Retina (tissue), 1 donor: Measurements from ENCODE around the gene IGF2BP3.
"Not testable (repeated sequence)": the region's sequence is repeated elsewhere in the genome, so short reads cannot be mapped to it uniquely, and the experiment has no call there.

Experiments used
- DNase-seq: peaks from one replicate; pipeline ENCODE4 v3.0.0-alpha.2; 2016

IGF2BP3 gene

DNA sequence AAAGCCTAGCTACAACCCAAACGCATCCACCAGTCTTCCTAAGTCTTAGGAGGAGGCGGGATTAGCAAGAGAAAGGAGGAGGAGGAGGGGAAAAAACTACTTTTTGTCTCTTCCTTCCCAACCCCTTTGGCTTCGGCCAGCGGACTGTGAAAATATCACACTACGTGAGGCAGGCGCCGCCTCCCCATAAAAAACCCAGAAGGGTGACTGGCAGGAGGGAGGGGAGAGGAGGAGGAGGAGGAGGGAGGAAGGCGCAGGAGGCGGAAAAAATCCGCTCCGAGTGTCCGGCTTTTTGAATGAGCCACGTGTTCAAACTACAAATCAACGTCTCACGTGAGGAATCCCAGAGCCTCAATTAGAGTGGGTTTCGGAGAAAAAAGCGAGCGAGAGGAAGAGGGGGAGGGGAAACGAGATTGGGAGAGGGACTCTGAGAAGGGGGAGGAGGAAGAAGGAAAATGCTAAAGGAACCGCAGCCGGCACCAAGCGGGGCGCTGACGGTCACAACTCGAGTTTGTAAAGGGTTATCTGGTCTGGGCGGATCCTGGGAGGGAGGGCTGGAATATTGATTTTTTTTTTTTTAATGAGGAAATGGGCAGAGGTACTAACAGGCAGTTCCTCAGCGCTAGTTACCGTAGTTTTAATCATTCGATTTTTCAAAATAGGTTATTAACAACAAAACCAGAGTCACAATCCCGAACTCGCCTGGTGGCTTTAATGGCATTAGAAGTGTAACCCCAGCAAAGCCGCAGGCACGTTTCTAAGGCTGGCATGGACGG, at the start of gene IGF2BP3:
IGF2BP3 (minus strand) TSS at position 162 of the 776 bp plus-strand sequence. CDS start 381 bp downstream, outside the sequence.
- peak; percentile 94 for DNase-seq

DNA sequence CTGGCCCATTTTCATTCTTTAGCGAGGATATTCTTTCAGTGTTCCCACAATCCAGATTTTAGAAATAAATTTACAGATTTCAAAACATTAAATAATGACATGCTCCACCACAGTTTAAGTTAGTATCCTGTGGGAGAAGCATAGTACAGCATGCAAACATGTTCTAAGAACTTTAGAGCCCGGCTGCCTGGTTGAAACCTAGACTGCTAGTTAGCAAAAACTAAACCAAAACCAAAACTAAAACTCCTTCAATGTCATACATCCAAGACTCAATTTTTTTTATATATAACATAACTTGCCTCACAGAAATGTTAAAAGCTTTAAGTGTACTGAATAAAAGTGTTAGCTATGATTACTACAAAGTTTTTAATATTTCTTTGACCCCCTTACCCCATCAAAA, 44.5 kb upstream of the IGF2BP3 start:
- DNase-seq, result no peak

DNA sequence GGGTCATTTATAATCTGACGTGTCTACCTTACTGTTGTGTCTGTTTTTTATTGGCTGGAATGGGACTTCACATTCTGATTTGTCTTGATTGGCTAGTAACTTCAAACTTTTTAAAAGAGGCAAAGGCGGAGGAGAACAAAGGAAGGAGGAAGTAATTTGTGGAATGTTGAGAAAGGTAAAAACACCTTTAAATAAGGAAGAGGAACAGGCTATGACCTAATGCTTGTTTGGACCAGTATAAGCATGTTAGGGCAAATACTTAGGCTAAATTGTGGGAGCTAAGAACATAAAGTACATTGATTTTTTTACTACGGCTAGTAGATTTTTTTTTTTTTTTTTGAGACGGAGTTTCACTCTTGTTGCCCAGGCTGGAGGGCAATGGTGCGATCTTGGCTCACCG, 43.5 kb upstream of the IGF2BP3 start:
- DNase-seq, result not testable (repeated sequence)

DNA sequence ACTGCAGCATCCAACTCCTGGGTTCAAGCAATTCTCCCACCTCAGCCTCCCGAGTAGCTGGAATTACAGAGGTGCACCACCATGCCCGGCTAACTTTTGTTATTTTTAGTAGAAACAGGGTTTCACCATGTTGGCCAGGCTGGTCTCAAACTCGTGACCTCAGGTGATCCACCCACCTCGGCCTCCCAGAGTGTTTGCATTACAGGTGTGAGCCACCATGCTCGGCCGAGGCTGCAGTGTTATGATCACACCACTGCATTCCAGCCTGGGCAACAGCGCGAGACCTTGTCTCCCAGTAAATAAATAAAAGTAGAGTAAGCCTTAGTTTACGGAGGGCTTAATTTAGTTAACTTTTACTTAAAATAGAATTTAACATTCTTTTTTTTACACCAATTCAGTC, 23.7 kb upstream of the IGF2BP3 start:
- DNase-seq, result no peak

DNA sequence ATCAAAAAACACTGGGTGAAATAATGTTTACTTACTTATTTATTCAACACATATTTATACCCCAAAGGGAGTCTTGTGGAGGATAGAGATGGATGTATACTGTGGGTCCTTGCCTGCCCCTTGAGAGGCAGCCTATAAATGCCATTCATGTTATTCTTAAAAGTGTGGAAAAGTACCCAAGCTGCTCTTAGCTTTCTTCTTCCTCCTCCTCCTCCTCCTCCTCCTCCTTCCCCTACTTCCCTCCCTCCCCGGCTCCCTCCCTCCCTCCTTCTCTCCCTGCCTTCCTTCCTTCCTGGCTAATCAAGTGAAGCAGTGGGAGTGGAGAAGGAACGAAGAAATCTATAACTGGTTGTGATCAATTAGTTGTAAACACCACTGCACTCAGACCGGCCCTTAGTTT, 21.2 kb upstream of the IGF2BP3 start:
- no peak for DNase-seq

DNA sequence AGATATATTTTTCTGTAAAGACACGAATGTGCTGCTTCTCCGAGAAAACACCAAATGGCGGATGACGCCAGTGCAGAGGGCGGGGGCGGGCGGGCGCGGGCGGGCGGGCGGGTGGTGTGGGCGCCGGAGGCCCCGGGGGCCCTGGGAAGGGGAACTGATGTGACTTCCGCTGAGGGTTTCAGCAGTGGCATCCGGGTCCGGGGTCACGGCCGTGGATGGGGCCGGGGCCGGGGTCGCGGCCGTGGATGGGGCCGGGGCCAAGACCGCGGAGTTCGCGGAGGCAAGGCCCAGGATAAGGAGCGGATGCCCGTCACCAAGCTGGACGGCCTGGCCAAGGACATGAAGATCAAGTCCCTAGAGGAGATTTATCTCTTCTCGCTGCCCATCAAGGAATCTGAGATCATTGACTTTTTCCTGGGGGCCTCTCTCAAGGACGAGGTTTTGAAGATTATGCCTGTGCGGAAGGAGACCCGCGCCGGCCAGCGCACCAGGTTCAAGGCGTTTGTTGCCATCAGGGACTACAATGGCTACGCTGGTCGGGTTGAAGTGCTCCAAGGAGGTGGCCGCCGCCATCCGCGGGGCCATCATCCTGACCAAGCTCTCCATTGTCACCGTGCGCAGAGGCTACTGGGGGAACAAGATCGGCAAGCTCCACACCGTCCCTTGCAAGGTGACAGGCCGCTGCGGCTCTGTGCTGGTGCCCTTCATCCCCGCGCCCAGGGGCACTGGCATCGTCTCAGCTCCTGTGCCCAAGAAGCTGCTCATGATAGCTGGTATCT, 20.3 kb upstream of the IGF2BP3 start:
- DNase-seq, result peak; percentile 77

DNA sequence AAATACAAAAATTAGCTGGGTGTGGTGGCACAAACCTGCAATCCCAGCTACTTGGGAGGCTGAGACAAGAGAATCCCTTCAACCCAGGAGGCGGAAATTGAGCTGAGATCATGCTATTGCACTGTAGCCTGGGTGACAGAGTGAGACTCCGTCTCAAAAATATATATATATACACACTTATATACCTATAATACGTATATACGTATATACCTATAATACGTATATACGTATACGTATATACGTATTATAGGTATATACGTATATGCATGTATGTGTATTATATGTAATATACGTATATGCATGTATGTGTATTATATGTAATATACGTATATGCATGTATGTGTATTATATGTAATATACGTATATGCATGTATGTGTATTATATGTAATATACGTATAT, 18.4 kb upstream of the IGF2BP3 start:
- DNase-seq, result not testable (repeated sequence)

DNA sequence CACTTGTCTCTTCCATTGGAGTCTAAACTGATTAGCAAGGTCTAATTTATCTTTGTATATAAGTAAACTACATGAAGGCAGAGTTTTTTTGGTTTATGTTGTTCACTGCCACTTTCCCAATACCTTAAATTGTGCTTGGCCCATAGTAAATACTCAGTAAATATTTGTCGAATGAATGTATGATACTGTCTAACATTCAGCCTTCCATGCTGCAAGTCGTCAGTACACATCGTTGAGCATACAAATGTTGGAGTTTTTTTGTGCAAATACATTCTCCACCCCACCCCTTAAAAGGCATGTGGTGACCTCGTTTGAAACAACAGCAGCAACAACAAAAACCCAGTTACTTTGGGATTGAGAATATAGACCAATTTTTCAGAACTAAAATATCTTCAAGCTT, 17.4 kb upstream of the IGF2BP3 start:
- no peak for DNase-seq

DNA sequence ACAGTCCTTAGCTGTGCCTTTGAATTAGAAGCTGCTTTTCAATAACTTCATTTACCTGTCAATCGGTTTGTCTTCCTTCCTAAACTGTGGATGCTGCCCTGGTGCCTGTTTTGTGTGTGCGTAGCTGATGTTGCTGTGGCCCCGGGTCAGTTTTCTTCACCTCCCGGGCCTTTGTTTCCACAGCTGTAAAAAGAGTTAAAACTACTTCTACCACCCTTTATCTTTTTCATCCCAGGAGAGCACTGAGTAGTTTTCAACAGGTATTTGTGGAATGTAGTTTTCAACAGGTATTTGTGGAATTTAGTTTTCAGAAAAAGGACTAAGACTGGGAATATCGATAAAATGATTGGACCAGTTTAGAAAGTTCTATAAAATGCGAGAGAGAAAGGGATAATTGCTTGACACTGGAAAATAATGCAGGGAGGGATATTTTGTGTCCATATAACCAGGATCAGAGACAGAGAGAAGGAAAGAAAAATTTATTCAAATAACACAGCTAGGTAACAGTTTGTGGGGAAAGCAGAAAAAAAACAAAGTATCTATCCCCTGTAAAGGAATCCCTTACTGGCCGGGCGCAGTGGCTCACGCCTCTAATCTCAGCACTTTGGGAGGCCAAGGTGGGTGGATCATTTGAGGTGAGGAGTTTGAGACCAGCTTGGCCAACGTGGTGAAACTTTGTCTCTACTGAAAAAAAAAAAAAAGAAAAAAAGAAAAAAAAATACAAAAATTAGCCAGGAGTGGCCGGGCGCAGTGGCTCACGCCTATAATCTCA, 15.9 kb upstream of the IGF2BP3 start:
- DNase-seq, result no peak

DNA sequence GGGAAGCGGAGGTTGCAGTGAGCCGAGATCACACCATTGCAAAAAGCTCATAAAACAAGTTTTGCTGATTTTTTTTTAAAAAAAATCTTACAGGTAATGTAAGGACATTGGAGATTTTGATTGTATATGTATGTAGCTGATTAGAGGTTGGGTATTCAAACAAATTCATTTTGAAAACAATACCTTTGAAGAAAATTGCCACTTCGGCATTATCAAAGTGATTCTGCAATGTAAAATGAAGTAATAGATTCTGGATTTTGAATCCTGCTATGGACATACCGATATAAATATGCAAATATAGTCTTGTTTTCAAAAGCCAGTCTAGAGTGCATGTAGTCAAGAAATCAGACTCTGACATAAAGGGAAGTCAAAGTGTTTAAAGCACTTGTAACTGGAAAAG, 12.4 kb upstream of the IGF2BP3 start:
- no peak for DNase-seq

DNA sequence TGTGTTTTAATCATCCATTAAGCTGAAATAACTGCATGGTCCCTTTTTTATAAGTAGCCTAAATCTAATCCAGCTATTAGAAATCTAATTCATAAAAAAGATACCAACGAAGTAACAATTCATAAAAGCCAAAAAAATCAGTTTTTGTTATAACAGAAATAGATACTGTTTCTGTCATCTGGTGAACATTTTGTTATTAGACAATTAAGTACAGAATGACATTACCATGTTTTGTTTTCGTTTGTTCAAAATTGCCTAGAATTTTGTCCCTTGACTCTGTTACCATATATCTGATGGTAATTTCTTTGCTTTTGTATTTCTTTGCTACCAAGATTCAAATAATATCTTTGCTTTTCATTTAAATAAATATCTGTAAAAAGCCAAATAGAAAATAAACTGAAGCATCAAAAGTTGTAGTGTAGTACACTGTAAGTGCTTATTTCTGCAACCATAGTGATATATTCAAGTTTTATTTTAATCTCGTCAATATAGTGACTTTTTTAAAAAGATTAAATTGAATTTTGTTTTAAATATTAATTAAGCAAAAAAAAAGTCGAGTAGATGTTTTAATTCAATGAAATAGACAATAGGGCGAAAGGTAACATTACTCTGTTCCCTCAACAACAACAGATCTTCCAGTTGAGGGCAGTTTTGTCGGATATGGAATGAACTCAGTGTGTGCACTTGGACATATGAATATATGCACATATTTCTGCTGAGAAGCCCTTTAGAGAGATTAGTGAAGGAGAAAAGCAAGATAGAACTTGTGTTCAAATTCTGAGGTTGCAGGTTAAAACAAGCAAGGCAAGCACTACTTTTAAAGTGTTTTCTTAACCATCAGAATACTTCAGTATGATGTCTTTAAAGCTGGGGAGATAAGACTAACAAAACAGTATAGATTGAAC, 7.9 kb upstream of the IGF2BP3 start:
- DNase-seq, result no peak

DNA sequence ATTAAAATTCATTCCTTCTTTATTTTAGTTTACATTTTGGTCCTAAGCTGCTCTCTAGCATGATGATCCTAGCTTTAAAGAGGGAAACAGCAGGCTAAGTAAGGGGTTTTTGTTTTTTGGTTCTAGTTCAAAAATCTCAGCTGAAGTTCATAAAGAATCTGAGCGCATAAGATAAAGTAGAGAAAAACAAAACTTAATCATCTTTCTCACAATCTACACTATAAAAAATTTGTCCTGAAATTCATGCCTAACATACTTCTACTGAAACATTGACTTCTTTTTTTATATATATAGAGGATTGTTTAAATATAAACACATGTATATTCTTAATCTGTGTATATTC, 6.8 kb upstream of the IGF2BP3 start:
- no peak for DNase-seq

DNA sequence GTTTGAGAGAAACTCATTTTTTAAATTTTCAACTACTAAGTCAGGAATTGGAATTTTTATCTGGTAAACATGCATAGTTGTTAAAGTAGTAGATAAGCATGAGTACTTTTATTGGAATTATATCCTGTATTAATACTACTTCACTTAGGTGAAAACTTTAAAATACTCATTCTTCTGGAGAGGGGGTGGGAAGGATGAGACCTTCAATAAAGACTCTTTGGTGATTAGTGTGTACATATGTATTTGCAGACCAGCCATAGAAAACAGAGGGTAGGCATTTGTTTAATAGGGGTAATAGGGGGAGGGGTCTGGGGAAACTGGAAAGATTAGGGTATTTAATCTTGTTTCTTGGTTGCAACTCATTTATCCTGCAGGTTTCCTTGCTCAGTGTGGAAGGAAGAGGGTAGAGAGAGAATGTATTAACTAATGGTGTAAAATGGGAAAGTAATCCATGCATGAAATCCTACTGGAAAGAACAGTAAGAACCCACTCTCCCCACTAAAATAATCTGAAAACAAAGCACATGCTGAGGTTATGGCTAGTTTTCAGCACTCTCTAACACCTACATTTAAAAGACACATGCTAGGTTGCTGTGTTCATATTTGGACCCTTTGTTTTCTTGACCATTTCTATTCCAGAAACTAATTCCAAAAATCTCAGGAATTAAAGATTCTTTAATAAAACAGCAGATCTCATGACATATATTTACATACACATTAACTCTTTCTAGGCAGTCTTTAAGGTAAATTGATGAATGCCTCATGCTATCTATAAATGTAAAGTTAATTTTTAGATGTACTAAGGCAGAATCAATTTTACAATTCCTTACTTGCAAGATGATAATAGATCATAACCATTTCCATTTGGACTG, 6.2 kb upstream of the IGF2BP3 start:
- DNase-seq, result no peak

DNA sequence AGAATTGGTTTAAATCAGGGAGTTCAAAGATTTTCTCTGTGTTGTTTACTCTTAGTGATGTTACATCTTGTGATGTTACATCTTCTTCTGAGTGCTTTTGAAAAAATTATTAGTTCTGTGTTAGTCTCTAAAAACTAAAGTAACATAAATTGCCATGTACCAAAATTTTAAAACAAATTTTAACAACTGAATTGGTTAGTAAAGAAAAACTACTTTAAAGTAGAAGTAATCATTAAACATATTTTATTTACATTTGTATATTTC, 5.2 kb upstream of the IGF2BP3 start:
- DNase-seq, result no peak

DNA sequence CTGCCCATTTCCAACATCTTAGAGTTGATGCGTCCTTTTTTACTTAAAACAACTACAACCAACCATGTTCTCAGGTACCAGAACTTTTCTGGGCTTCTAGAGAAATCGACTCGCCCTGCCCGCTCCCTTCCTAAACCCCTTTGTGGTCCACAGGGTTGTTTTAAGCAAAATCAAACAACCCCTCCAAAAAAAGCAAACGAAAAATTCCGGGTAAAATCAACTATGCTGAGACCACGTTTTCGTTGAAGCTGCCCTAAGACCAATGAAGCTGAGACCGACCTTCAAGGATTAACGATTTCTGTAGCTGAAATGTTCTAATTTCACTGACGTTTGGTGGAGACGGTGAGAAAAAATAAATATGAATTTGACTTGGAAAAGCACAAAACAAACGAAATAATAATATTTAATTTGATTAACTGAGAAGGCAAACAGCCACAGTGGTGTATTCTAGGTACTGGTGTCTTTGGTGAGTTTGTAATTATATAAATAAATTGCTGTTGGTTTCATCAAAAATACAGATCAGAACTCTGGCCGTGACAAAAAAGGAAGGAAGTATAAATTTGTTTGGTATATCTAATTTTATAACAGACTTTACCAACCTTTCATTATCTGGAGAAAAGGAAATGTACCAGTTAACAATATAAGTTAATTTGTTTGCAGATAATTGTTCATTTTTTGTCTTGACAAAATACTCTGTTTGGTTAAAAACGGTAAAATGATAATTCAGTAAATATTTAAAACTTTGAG, 4.7 kb upstream of the IGF2BP3 start:
- no peak for DNase-seq

DNA sequence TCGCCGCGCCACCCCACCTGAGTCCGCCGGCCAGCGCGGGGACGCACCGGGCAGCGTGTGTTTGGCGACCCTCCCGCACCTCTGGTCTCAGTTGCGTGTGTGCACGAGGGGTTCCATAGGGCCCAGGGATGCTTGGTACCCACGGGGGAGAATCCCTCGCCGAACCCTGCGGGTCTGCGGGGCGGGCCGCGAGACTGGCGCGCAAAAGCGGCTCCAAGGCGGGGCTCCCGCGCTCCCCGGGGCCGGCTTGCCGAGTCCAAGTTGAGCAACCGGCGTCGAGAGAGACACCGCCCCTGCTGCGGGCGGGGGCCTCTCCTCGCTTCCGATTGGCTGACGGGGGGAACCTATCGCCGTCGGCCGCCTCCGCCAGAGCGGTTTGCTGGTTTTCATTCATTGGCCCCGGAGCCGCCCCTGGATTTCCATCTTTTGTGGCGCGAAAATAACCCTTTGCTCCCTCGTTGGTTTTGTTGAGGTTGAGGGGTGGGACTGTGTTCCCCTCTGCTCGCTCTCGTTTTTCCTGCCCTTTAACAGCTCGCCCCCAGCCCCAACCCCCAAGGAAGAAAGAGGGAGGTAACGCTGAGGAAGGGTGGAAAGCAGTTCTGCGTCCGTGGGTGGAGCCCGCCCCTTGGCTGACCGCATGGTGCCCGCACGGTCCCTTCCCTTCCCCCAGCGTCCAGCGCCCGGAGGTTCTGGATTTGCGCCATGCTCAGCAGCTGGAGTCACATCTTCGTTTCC, 4.0 kb upstream of the IGF2BP3 start:
- peak; percentile 99 for DNase-seq

DNA sequence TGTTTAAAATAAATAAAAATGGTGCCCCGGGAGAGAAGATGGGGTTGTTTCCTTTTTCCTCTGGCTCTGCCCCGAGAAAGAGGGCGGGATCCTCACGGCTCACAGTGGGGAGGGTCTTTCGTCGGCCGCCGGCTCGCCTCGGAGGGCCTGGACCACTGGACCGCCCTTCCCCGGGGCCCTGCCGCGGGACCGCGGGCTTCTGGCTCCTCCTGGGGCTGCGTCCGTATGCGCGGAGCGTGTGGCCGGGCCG, 3.5 kb upstream of the IGF2BP3 start:
- DNase-seq, result no peak

DNA sequence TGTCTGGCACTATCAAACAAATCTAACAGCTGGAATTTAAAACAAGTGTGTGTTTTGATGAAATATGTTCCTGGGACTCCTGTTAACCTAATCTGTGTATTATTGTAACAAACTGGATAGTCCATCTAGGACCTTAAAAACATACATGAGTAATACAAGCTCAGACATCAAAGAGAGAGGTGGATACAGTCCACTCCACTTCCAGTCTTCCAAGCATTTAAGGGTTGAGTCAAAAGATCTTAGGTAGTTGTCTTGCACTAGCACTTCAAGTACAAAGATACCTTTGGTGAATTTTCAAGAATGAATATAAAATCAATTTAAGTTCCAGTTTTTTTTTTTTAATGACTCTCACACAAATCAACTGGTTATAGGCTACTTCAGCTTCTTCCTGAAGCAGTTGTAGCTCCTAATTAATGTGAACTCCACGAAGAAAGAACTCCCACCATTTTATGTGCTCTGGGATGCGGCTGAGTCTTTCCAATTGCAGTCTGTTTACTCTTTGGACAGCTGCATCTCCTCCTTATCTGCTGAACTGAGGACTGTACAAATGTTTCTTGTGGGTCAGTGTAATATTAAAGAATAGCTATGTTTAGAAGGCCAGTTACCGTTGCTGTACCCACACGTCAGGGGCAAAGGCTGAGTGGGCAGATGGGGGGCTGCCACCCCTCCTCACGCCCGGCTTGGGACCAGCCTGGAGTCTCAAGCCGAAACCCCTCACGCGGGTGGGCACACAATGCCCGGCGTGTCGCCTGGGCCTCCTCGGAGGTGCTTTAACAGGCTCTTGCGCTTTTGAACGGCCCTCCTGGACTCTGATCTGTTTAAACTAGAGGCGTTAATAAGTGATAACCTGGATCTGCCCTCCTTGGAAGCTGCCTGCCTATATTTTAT, 2.9 kb upstream of the IGF2BP3 start:
- DNase-seq, result no peak

DNA sequence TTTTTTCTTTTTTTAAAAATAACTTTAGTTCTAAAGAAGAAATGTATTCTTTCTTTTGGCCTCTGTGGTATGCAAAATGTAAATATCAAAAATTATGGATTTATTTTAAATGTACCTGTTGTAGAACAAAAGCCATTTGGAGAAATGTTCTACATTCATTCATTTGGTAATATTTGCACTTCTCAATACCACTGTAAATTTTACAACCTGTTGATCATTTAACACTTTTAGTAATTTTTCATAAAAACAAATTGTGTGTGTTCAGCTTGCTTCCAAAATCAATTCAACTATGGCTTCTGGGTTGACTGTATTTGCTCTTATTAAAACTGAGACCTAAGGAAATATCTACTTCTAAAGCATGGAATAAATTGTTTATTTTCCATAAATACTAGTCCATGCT, 2.3 kb upstream of the IGF2BP3 start:
- no peak for DNase-seq

DNA sequence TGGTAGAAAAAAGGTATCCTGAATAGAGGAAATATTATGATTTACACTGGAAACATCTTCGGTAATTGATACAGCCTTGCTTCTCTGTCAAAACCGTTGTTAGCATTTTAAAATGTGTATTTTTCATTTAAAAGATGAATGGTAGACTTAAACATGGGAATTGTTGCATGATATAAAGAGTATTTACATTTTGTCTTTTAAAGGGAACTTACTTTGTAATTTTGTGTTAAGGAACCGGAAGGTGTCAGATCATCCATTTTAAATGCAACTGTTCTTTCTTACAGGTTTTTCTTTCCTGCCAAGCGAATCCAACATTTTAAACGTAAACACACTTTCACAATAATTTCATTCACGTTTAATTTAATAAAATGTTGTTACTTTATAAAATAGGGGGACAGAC, 1.8 kb upstream of the IGF2BP3 start:
- DNase-seq, result no peak
